Measurements from ENCODE around the gene SPEN.

SPEN gene

GRCh38 chr1:15938628-15939161 lies 91.2 kb downstream of the SPEN start:
- no peak for DNase-seq

DNA sequence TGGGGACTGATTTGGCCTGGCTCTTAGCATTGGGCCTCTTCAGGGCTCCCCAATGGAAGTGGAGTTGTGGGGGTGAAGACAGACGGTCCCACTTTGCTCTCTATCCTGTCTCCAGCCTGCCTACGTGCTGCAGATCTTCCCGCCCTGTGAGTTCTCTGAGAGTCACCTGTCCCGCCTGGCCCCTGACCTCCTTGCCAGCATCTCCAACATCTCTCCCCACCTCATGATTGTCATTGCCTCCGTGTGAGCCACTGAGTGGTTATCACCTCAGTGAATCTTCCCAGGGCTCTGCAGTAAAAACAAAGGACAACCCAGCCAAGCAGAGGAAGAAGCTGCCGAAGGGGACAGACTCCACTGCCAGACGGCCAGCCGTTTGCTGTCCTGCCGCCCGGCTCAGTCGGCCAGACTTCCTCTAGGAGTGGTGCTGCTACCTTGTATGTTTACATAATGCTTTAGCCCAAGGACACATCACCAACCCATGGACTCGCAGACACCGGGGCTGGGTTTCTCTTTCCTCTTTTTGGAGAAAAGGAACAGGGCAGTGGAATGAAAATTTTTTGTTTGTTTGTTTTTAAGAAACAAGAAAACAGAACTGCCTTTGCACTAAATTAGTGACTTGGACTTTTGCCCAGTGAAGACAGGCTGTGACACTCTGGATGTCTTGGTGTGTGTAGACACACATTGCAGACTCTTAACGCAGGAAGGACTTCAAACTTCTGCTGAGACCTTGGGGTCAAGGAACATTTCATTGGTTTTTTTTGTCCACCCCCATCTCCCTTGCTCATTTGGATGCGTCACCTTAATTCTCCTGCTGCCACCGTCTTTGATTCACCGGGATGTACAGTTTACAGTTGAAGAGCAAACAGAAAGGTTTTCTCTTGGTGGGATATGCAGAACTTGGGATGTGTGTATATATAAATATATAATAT lies 91.9 kb downstream of the SPEN start:
- no peak for DNase-seq

GRCh38 chr1:15940110-15941043 lies 92.9 kb downstream of the SPEN start:
- no peak for DNase-seq

- DNase-seq = no peak
Observed at GRCh38 chr1:15941044-15941840, 93.7 kb downstream of the SPEN start.

DNA sequence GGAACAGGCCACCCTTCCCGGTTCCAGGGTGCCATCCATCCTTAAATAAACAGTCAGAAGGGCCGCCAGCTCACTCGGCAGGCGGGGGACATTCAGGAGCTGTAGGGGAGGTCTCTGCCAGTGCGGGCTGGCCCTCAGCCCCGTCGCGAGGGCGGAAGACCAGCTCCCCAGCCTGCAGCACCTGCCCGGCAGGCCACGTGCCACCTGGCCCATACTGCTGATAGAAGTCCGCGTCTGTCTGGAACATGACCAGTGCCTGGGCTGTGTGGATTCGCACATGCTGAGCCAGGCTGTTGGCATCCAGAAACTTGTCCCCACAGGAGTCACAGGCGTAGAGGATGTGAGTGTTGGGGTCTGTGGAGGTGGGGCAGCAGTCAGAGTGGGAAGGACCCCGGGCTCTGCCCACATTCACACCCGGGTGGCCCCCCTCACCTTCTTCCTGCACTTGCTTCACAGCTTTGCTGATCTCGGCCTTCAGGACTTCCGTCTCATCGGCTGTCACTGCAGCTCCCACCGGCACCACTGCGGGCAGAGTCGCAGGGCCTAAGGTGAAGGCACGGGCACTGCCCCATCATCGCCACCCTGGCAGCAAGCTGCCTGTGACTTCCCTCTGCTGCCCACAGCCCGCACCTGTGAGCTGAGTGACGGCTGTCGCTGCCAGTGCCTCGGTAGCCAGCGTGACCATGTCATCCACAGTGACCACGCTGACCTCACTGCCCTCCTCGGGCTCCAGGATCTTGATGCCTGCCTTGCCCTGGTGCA lies 94.6 kb downstream of the SPEN start:
- no peak for DNase-seq

GRCh38 chr1:15942661-15943327 lies 95.3 kb downstream of the SPEN start:
- DNase-seq = no peak

- no peak for DNase-seq
Observed at GRCh38 chr1:15943328-15943991, 96.0 kb downstream of the SPEN start.

- no peak for DNase-seq
Observed at GRCh38 chr1:15943992-15944307, 96.4 kb downstream of the SPEN start.

DNA sequence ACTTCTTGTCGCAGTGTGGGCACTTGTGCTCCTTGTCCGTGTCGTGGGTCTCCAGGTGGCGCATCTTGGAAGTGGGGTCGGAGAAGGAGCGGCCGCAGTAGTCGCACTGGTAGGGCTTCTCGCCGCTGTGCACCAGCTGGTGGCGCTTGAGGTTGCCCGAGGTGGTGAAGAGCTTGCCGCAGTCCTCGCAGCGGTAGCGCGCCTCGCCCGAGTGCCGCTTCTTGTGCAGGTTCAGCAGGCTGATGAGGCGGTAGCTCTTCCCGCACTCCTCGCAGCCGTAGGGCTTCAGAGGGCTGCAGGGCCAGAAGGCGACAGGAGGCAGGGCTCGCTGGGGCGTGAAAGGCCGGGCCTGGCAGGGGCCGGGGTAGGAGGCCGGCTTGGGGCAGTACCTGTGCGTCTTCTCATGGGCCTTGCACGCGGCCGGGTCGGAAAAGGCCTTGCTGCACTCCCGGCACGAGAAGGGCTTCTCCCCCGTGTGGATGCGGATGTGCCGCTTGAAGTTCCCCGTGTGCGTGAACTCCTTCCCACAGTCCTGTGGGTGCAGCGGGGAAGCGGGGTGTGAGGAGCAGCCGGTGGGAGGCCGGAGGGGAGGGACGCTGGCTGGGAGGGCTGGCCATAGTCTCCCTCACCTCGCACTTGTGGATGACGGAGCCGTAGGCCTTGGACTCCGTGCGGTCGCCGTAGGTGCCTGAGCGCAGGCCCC lies 97.0 kb downstream of the SPEN start:
- DNase-seq = no peak

- no peak for DNase-seq
Observed at GRCh38 chr1:15945011-15945831, 97.7 kb downstream of the SPEN start.

- DNase-seq = no peak
Observed at GRCh38 chr1:15945832-15946448, 98.4 kb downstream of the SPEN start.

GRCh38 chr1:15946571-15947381 lies 99.3 kb downstream of the SPEN start:
- no peak for DNase-seq

- DNase-seq = no peak
Observed at GRCh38 chr1:15947382-15948090, 100.0 kb downstream of the SPEN start.

- no peak for DNase-seq
Observed at GRCh38 chr1:15948091-15948591, 100.6 kb downstream of the SPEN start.

DNA sequence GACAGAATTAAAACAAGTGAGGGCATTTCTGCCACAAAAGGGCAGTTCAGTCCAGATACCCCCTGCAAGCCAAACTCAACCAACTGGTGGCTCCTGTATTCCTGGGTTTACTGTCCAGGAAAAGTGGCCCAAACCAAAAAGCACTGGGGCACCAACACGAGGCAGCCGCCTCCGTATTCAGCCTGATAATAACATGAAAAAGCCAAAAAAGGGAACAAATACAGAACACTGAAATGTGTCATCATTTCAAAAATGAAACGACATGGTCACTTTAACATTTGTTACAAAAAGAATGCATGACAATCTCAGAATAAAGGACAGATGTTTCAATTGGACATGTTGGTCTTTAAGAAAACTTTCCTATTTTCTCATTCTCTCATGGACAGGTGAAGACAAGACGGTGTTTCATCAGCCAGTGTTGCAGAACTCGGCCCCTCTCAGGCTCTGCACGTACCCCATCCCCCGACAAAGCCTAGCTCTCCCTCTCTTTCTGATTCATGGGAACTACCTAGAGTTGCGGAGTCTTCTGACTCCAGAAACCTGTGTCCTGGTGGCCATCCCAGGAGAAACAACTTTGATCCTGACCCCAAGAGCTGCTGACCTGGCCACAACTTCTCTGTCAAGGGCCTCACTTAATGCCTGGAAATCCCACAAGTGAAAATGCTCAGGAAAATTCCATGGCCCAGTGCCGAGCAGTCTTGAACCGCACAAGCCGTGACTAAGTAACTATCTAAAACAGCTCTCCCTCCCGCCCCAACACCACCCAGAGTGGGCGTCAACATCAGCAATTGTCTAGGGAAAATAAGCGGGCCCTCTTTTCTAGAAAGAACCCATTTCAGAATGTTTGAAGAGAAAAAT lies 101.3 kb downstream of the SPEN start:
- no peak for DNase-seq

Data from stimulated activated CD4-positive, alpha-beta T cell treated with anti-CD3 and anti-CD28 coated beads, Interleukin-4, amount 100 ng/mL, for 1 hour (primary cell).